COLO668 (cell line): Measurements from ENCODE around the gene CAMSAP2.

ENCODE experiments used
- DNase-seq: peaks from one replicate; lab custom pipeline; 2025; ENCODE audit not compliant: unreplicated experiment; lab: John Stamatoyannopoulos, UW

Gene CAMSAP2

DNA sequence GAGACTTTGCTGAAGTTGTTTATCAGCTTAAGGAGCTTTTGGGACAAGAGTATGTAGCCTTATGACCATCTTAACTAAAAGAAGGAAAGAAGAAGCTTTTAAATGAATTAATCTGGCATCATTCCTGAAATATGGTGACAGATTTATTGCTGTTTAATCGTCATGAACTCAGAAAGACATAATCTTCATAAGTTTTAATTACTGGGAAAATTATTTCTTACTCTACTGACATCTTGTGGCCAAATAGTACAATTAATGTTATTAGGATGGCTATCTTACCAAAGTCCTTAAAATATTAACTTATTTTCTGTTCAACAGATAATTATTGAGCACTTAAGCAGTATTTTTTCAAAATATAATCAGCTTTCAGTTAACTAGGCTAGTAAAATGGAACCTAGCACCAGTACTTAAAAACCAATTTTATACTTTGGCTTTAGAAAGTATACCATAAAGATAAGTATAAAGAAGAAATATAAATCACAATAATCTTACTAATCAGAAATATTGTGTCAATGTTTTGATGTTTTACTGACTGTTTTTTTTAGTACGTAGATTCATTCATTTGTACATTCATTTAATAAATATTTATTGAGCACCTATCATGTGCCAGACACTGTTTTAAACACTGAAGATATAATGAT is 99.4 kb downstream of the CAMSAP2 start:
- no peak for DNase-seq

DNA sequence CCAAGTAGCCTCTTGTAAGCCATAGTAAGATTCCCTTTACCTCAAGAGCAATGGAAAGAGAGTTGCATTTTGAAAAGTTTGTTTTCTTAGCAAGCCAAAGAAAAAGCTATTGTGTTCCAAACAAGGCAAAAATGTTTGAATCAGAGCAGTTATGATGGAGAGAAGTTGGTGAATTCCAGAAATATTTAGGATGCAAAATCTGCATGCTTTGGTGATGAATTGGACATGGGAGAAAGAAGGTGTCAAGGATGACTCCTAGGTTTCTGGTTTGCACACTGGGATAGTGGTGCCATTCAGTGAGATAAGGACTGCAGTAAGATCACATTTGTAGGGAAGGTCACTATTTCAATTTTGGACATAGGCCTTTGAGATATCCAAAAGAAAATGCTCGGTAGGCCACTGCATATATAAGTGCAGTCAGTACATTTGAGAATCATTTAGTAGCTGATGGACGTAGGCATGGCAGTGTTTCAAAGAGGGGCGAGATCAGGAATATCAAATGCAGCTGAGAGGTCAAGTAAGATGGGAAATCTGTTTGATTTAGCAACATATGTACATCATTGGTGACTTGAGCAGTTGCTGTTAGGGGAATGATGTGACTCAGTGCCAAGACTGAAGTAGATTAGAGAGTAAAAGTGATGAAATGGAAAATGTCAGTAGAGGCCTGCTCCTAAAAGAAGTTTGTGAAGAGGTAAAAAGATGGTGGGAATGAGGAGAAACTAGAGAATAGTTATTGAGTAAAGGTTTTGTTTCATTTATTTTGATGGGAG is 100.2 kb downstream of the CAMSAP2 start:
- no peak for DNase-seq

DNA sequence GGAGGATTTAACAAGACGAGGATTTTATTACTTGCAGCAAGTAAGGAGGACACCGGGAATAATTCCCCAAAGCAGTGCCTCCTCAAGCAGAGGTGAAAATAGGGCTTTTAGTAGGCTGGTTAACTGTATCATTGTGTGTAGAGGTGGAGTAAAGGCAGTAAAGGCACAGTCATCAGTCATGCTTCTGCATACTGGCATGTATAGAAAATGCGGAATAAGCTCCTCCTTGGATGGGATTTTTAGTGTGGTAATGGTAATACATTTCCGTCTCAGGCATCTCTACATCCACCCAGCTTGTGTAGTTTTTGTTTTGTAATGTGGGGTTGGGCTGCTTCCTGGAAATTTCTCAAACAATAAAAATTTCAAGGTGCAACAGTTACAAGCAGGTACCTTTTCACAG is 106.7 kb downstream of the CAMSAP2 start:
- DNase-seq, result no peak

DNA sequence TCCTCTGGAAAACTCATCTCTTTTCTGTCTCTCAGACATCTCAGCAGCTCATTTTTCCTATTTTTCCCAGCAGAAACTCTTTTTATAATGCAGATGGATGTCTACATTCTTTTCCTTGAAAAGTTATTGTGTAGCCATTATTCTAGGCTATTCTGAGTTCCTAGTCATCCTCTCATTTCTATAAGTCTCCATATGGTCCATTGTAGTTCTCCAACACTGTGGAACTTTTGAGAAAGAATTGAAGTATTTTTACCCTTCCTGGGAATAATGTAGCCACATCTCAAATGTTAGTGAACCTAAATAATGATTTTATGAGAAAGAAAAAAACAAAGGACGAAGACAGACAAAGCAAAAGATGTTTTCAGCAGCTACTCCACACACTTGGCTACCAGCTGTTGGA is 107.7 kb downstream of the CAMSAP2 start:
- no peak for DNase-seq

DNA sequence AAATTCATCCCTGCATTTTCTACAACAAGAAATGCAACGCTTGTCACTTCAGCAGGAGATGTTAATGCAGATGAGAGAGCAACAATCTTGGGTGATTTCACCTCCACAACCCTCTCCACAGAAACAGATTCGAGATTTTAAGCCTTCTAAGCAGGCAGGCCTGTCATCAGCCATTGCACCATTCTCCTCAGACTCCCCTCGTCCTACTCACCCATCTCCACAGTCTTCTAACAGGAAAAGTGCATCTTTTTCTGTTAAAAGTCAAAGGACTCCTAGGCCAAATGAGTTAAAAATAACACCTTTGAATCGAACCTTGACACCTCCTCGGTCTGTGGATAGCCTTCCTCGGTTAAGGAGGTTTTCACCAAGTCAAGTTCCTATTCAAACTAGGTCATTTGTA is 110.7 kb downstream of the CAMSAP2 start:
- no peak for DNase-seq

DNA sequence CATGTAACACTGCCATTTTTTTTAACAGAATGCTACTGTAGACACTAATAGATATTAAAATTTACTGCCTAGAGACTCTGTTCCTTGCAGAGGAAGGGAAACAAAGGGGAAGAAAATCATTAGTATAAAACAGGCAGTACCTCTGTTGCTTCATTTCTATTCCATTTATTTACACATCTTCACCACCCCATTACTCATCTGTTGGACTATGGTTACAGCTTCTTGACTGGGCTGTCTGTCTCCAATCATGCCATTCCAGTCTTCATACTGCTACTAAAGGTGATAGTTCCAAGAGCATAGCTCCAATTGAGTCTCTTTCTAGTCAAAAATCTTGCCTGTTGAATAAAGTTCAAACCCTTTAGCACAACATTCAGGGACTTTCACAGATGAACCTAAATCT is 111.9 kb downstream of the CAMSAP2 start:
- DNase-seq, result no peak

DNA sequence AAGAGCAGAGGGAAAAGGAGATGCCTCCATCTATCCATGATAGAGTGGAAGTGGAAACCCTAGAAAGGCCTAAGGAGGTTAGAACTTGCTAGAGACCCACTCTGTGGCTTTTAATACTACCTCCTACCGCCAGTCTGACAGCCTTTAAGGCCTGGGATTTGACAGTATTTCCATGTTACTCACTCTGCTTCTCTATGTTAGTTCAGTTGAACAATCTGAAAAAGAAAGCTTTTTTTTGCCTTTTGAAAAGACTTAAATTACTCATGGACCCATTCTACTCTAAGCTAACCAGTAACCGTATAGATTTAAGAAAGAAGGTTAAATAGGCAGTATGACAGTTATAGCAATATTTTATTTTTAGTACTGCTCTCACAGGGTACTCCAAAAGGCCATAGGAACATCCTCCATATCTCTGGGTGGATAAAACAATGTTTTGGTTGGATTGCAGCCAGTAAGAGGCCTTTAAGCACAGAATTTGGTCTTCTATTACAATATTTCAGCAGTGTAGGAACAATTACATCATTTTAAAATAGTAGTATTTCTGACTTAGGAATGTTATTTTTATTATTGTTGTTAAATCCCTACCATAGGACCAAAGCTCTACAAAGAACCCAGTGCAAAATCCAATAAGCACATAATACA is 118.1 kb downstream of the CAMSAP2 start:
- no peak for DNase-seq

DNA sequence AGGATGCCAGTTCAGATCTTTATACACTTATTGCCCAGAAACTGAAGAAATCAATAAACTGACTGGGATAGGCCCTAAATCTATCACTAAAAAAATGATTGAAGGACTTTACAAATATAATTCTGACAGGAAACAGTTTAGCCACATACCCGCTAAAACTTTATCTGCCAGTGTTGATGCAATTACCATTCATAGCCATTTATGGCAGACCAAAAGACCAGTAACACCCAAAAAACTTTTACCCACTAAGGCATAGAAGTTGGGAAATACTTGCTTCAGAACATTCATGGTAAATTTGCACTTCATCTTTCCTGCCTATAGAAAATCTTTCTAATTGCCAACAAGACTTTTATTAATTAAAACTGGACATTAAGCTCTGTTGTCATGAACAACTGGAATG is 119.1 kb downstream of the CAMSAP2 start:
- DNase-seq, result no peak

DNA sequence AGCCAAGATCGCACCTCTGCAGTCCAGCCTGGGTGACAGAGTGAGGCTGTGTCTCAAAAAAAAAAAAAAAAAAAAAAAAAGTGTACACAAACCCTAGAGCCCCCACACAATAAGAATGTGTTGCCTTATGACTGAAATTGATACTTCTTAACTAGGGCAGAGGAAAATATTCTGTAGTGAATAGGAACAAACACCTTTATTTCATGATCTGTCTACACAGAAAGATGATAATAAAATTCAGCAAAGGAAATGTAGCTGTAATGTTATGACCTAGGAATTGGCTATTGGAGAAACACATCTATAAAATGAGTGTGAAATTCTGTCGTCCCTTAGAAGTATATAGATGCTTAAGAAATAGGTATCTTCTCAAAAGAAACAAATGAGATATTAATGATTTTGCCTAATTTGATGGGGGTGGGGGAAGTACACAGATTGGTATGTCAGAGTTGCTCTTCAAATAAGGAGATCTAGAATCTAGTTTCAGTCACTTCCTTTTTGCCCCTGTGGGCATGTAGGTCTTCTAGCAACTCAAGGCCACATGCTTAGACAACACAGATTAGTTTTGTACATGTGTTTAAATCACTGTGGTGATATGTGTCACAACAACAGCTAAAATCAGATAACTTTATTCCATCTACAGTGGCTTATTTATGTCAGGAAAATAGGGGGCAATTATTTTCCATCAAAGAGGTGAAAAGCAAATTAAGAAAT is 123.4 kb downstream of the CAMSAP2 start:
- no peak for DNase-seq

DNA sequence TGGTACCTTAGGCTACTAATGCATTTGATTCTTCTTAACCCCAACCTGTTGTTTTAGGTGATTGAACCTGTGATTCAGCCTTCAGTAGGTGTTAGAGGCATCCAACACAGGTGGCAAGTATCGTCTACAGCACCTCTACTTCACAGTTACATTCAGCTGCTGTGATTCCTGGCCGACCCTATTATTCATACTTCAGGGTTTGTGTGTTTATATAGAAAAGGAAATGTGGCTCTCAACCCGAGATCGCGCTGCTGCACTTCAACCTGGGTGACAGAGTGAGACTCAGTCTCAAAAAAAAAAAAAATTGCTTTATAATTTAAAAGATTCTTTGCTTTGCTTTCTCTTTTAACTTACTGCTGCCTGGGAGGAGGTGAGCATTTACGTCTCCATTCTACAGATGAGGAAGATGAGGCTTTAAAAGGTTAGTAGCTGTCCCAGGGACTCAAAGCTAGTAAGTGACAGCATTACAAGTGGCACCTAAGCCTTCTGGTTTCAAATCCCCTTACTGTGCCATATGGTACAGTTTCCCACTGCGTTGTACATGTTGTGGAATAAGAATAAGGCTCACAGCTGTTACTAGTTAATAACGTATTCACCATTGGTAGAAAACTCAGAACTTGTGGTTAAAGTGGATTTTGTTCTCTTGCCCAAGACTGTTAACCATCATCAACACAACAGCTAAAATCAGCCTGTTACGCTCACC is 124.2 kb downstream of the CAMSAP2 start:
- DNase-seq, result no peak

DNA sequence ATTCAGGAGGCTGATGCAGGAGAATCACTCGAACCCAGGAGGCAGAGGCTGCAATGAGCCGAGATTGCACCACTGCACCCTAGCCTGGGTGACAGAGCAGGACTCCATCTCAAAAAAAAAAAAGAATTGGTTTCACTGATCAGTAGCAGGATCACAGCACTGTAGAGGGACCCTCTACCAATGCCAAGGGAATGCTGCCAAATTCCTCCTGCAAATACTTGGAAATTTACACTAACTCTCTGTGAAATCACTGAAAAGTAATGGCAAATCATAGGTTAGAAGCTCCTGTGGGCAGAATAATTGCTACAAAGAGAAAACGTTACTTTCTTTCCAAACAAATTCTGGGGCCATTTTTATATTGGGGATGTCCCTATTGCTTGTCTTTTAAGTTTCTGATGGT is 127.4 kb downstream of the CAMSAP2 start:
- no peak for DNase-seq

DNA sequence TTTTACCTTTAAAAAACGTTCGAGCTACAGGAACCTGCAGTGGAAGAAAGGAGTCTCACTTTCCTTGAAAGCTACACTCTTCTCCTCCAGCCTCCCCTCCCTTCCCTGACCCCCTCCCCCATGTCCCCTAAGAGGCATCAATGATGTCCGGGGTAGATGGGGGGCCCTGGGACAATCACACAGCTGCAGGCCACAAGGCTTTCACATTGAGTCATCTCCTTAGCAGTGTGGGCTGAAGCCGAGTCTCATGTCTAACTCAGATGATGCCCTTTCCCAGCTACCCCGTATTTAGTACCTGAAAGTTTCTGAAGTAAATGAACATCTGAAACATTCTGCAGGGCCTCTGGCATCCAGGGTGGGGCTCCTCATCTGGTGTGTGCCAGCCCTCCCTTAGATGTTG is 127.8 kb downstream of the CAMSAP2 start:
- DNase-seq, result no peak

DNA sequence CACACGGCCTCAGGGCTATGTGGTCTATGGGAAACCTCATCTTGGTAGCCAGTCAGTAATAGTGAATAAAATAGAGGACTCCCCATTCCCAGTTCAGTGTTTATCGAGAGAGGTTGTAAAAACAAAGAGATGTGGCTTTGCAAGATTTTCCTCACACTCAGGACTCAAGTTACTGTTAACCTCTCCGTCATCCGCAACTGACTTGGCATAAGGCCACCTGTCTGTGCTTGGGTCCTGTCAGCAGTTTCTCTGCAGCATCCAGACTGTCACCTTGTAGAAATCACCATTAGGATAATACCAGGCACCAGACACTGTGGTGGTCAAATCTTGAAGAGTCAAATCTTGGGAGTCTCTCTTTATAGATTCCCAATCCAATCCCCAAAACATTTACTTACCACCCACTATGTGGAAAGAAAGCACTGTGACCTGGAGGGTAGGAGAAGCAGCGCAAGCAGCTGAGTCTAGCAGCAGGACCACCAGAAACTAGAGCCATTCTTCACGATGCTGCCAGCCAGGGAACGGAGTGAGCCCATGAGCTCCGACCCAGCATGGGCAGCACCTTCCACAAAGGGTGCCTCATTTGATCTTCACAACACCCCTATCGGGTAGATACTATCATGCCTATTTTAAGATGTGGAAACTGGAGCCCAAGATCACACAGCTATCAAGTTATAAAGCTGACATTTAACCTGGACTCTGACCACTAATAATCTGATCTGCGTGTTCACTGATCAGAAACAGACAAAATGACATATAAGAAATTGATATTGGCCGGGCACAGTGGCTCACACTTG is 128.5 kb downstream of the CAMSAP2 start:
- DNase-seq, result no peak

DNA sequence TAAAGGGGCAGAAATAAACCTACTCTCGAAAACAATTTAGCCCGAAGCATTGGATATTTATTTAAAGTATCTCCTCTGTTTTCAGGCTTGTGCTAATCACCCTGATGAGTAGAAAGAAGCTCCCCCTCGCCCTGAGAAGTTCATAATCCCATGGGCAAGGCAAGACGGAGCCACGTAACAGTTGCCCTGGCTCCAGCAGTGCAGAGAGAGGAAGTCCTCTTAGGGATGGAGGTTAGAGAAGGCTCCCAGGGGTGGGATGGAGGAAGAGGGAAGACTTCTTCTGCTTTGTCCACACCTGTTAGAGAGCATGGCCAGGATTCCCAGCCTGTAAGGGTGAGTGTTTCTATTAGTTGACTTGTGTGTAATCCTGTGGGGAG is 130.7 kb downstream of the CAMSAP2 start:
- no peak for DNase-seq

DNA sequence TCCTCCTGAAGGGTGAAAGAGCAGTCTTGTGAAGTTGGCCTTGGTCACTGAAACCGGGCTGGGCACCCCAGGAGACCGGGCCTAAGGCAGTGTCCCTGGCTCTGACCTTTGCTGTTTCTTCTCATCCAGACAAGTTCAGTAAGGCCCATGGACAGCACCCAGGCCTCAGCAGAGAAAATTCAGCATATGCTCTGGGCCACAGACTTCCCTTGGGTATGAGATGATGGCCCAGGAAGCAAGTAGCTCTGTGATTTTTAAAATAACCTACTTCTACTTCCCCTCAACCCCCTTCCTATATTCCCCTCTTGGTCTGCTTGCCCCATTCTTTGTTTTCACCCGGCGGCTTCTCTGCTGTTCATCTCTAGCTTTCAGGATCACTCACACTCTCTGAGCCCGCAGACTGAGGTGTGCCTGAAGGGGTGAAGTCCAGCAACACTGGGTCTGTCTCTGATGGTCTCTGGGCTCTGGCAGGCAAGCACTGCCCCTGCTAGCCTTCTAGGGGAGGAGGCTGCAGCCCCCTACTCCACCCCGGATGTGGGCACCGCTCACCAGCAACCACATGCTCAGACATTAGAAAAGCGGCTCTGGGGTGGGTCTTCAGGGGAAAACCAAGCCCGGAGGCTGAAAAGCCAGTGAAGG is 131.2 kb downstream of the CAMSAP2 start:
- no peak for DNase-seq

DNA sequence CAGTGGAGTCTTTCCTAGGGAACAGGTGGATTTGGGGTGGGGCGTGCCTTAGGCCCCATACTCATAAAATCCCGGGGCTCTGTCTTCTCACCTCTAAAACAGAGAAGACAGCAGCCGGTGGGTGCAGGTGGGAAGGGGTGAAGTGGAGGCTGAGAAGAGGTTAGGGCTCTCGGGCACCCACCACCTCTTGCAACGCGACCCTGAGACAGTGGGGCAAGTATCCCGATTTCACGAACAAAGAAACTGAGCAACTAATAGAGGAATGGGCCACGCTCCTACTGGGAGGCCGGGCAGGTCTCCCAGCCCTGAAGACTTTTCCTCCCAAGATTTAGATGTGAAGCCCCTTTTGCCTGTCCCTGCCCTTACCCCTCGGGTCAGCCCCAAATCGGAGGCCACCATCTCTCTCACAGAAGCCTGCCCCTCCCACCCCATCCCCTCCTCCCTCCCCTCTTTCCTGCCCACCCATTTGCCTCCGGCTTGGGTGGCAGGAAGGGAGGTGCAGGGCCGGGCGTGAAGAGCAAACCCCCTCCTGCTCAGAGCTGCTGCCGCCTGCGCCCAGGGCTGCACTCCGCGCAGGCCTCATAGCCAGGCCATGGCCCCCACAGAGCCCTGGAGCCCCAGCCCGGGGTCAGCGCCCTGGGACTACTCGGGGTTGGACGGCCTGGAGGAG is 133.9 kb downstream of the CAMSAP2 start, which contains the start of gene GPR25:
GPR25 (plus strand) TSS at position 536 of the 670 bp plus-strand sequence; CDS start at position 593, 57 bp downstream.
- no peak for DNase-seq

DNA sequence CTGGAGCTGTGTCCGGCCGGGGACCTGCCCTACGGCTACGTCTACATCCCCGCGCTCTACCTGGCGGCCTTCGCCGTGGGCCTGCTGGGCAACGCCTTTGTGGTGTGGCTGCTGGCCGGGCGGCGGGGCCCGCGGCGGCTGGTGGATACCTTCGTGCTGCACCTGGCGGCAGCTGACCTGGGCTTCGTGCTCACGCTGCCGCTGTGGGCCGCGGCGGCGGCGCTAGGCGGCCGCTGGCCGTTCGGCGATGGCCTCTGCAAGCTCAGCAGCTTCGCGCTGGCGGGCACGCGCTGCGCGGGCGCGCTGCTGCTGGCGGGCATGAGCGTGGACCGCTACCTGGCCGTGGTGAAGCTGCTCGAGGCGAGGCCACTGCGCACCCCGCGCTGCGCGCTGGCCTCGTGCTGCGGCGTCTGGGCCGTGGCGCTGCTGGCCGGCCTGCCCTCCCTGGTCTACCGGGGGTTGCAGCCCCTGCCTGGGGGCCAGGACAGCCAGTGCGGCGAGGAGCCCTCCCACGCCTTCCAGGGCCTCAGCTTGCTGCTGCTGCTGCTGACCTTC is 134.5 kb downstream of the CAMSAP2 start:
- peak; percentile 83 for DNase-seq

DNA sequence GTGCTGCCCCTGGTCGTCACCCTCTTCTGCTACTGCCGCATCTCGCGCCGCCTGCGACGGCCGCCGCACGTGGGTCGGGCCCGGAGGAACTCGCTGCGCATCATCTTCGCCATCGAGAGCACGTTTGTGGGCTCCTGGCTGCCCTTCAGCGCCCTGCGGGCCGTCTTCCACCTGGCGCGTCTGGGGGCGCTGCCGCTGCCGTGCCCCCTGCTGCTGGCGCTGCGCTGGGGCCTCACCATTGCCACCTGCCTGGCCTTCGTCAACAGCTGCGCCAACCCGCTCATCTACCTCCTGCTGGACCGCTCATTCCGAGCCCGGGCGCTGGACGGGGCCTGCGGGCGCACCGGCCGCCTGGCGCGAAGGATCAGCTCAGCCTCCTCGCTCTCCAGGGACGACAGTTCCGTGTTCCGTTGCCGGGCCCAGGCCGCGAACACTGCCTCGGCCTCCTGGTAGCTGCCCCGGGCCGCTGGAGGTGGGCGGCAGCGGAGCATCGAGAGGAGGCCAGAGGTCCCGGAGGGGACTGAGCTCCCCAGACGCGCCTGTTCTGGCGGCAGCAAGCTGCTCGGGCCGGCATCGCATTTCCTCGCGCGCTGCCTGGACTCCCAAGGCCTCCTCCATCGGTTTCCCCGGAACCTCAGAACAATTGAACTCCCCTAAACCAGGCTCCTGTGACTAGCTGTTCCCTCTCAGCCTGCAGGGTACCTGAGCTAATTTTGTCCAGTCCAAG is 135.1 kb downstream of the CAMSAP2 start:
- DNase-seq, result peak; percentile 69
